Colon (tissue), 2 donors: ENCODE results near the gene TLR8.
A peak's percentile ranks its signal among the peaks of the same experiment; 100 is the strongest.
"Not testable (repeated sequence)": the region's sequence is repeated elsewhere in the genome, so short reads cannot be mapped to it uniquely, and the experiment has no call there.

ENCODE experiments used
- FAIRE-seq: peaks from 2 replicates; lab custom pipeline; 2012; peaks lifted over from hg19 to GRCh38; lab: Jason Lieb, UNC
- donor health status: control.
- donor health status: control.

Gene TLR8

GRCh38 chrX:12946838-12947544 is 40.6 kb downstream of the TLR8 start:
- FAIRE-seq: no peak

DNA sequence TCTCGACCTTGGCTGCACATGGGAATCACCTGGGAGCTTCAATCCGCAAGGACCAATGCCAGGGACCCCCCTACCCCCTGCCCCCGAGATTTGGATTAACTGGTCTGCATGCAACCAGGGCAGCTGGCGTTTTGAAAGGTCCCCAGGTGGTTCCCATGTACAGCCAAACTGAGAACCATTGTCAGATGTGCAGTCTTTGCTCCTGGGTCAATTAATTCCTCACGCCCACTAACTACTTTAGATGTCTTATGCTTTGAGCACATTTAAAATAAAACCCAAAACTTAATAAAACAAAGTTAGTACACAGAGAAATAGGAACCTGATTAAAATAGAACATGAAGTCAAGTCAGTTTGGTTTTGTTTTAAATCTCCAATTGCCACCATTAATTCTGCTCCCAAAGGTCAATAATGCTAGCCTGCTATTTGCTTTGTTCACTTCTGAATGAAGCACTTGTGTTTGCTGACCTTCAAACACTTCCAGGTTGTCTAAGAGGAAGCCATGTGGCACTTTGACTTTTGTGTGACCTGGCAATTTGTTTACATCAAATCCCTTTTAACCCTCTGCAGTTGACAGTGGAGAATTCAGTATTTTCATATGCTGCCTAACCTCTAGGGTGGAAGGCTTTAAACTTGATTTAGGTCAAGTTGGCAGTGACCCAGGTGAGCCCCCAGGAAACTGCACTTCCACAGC is 41.3 kb downstream of the TLR8 start:
- FAIRE-seq: no peak

- FAIRE-seq: no peak
Measured at GRCh38 chrX:12948495-12948894, 42.1 kb downstream of the TLR8 start.

- FAIRE-seq: no peak
Measured at GRCh38 chrX:12949205-12949926, 42.9 kb downstream of the TLR8 start.

- peak; percentile 62 for FAIRE-seq
Measured at GRCh38 chrX:12949927-12950656, 43.7 kb downstream of the TLR8 start.

GRCh38 chrX:12950851-12951594 is 44.6 kb downstream of the TLR8 start:
- no peak for FAIRE-seq

DNA sequence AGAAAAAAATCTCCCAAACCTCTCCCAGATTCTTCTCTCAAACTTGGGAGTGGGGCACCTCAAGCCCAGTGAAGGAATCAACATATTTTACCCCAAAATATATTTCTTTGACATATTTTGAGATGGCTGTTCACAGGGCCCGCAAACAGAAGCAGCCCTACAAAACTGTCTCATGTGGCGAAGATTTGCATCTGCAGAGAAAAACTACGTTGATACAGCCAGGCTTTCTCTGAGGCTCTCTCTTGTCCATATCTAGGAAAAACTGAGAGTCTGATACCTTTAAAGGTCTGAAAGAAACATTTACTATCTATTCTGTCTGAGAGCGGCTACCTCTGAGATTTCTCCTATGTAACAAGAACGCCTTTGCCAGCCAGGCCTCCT is 45.2 kb downstream of the TLR8 start:
- no peak for FAIRE-seq

- FAIRE-seq: no peak
Measured at GRCh38 chrX:12953420-12953819, 47.0 kb downstream of the TLR8 start.

DNA sequence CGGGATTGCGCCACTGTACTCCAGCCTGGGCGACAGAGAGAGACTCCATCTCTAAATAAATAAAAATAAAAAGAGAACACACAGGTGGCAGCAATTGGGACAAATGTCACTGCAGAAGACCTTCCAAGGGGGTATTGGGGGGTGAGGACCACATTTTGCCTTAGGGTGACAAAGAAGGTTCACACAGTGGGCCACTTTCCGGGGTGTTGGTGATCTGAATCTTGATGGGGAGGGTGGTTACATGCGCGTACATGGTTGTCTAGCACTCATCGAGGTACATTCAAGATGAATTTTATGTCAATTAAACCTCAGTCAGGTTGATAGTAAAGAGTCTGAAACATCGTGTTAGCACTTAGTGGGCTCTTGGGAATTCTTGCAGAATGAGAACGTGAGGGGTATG is 48.0 kb downstream of the TLR8 start:
- FAIRE-seq: no peak

DNA sequence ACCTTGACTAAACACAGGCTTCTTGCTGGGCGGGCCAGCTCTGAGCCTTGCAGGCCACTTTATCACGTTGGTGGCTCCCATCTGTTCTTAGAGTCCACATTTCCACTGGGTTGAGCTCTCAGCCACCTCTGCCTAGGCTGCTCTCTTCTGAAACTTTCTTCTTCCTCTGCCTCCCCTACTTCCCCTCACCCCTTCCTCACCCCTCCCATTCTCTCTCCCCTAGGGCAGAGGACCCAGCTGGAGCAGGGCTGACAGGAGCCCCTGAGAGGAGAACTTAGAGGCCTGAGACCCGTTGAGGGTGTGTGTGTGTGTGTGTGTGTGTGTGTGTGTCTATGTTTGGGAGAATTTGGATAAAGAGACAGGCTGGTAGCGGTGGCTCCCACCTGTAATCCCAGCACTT is 48.6 kb downstream of the TLR8 start:
- no peak for FAIRE-seq

- no peak for FAIRE-seq
Measured at GRCh38 chrX:12955882-12956703, 49.7 kb downstream of the TLR8 start.

GRCh38 chrX:12956704-12957534 is 50.5 kb downstream of the TLR8 start:
- peak; percentile 82 for FAIRE-seq

DNA sequence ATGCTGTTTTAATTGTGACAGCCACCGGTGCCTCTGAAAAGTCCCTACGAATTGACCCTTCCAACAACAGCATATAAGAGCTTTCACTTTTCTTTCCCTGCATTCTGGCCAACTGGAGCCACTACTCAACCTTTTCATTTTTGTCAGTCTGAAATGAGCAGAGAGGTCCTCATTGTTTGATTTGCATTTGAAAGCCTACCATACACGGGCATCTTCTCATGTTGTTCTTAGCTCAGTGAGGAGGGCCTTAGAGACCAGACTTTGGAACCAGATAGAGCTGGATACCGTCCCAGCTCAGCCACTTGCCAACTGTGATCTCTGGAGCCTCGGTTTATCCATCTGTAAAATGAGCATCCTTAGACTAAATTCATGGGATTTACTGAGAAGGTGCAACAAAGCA is 51.6 kb downstream of the TLR8 start:
- FAIRE-seq: no peak

- no peak for FAIRE-seq
Measured at GRCh38 chrX:12958461-12958860, 52.0 kb downstream of the TLR8 start.

GRCh38 chrX:12961196-12961718 is 54.8 kb downstream of the TLR8 start:
- FAIRE-seq: peak; percentile 86

- FAIRE-seq: no peak
Measured at GRCh38 chrX:12962041-12962504, 55.7 kb downstream of the TLR8 start.

GRCh38 chrX:12963210-12963850 is 56.9 kb downstream of the TLR8 start:
- not testable (repeated sequence) for FAIRE-seq

DNA sequence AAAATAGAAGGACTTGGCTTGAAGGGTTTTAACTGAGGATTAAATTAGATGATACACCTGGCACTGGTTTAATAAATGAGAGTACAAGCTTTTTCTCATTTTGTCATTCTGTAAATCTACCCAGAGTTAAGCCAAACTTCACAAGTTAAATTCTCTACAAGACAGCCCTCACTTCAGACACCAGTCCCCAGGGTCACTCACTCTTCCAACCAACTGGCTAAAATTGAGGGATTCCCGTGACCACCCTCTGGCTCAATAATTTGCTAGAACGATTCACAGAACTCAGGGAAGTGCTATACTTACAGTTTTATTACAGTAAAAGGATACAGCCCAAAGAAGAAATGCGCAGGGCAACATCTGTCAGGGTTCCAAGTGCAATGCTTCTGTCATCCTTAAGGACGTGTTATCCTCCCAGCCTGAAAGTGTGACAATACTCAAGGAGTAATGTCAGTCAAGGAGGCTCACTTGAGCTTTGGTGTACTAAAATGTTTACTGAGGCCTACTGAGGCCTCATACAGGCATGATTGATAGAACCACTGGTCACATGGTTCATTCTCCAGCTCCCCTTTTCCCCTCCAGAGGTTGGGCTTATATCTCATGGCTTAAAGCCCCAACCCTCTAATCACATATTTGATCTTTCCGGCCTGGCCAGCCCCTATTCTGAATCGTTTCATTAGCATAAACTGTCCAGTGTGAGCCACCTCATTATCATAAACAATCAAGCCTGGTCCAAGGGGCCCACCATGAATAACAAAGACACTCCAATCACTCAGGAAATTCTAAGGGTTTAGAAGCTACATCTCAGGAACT is 58.9 kb downstream of the TLR8 start:
- no peak for FAIRE-seq
